Measurements from ENCODE around the gene LAD1.

- TF ChIP-seq CTCF (IDR thresholded peaks at IDR 0.05): no peak
- no peak for TF ChIP-seq POLR2AphosphoS5 (IDR thresholded peaks at IDR 0.05)
- TF ChIP-seq POLR2A (IDR thresholded peaks at IDR 0.05): no peak
Measured at GRCh38 chr1:201369209-201369608, 29.9 kb downstream of the LAD1 start.

Measured in breast epithelium (tissue), 3 donors.